Trophoblast cell (in vitro differentiated cells and primary cell): Measurements from ENCODE around the gene MRS2.
"Not testable (repeated sequence)": the region's sequence is repeated elsewhere in the genome, so short reads cannot be mapped to it uniquely, and the experiment has no call there.

Source experiments
- DNase-seq, 2 donors: peaks; one replicate each; pipeline ENCODE4 v3.0.0-alpha.2; 2016
- H2AFZ ChIP-seq: 2 replicates; pipeline ENCODE4 v1.6.1; 2013; ENCODE audit warnings: low read length, moderate library complexity, mild to moderate bottlenecking; ENCODE audit not compliant: insufficient read depth, poor library complexity
- H2AK5ac ChIP-seq: 2 replicates; pipeline ENCODE4 v1.6.1; 2013; ENCODE audit warnings: mild to moderate bottlenecking, low read length
- H2BK120ac ChIP-seq: 2 replicates; pipeline ENCODE4 v1.6.1; 2013; ENCODE audit warnings: low read length, mild to moderate bottlenecking, moderate library complexity; ENCODE audit not compliant: insufficient read depth, poor library complexity
- H2BK12ac ChIP-seq: 2 replicates; pipeline ENCODE4 v1.6.1; 2013; ENCODE audit warnings: mild to moderate bottlenecking, low read length, moderate library complexity
- H2BK5ac ChIP-seq: 2 replicates; pipeline ENCODE4 v1.6.1; 2013; ENCODE audit warnings: low read length, low read depth, moderate library complexity, mild to moderate bottlenecking; ENCODE audit not compliant: poor library complexity
- H3K14ac ChIP-seq: 2 replicates; pipeline ENCODE4 v1.6.1; 2013; ENCODE audit warnings: mild to moderate bottlenecking, low read length
- H3K18ac ChIP-seq: 2 replicates; pipeline ENCODE4 v1.6.1; 2013; ENCODE audit warnings: mild to moderate bottlenecking, low read length
- H3K23ac ChIP-seq: 2 replicates; pipeline ENCODE4 v1.6.1; 2013; ENCODE audit warnings: low read length
- H3K27ac ChIP-seq: 2 replicates; pipeline ENCODE4 v1.5.1; 2013; ENCODE audit warnings: low read depth, mild to moderate bottlenecking, inconsistent platforms, low read length, moderate library complexity
- H3K27me3 ChIP-seq: 2 replicates; pipeline ENCODE4 v1.6.1; 2013; ENCODE audit warnings: inconsistent platforms, mild to moderate bottlenecking, low read length, moderate library complexity; ENCODE audit not compliant: insufficient read depth
- H3K36me3 ChIP-seq, 2 experiments: 1 replicate in 1 of 2; 2 replicates in 1 of 2; pipeline ENCODE4 v1.6.1; 2013; ENCODE audit warnings: low read length in 2 of 2, mild to moderate bottlenecking in 2 of 2, moderate library complexity in 1 of 2; ENCODE audit not compliant: insufficient read depth in 2 of 2, control insufficient read depth in 1 of 2
- H3K4ac ChIP-seq: 2 replicates; pipeline ENCODE4 v1.6.1; 2013; ENCODE audit warnings: low read depth, mild to moderate bottlenecking, low read length, moderate library complexity
- H3K4me1 ChIP-seq, 2 experiments: 1 replicate in 1 of 2; 2 replicates in 1 of 2; pipeline ENCODE4 v1.6.1; 2013; ENCODE audit warnings: low read length in 2 of 2, mild to moderate bottlenecking in 2 of 2, moderate library complexity in 1 of 2; ENCODE audit not compliant: insufficient read depth in 2 of 2, control insufficient read depth in 1 of 2
- H3K4me2 ChIP-seq: 2 replicates; pipeline ENCODE4 v1.6.1; 2013; ENCODE audit warnings: inconsistent platforms, mild to moderate bottlenecking, low read length, moderate library complexity
- H3K4me3 ChIP-seq: 2 replicates; pipeline ENCODE4 v1.5.1; 2013; ENCODE audit warnings: mild to moderate bottlenecking, low read depth, low read length, inconsistent platforms
- H3K79me1 ChIP-seq: one replicate; pipeline ENCODE4 v1.6.1; 2013; ENCODE audit warnings: low read length
- H3K79me2 ChIP-seq: 2 replicates; pipeline ENCODE4 v1.6.1; 2013; ENCODE audit warnings: low read length, mild to moderate bottlenecking; ENCODE audit not compliant: control insufficient read depth, insufficient read depth, poor library complexity
- H3K9ac ChIP-seq: 2 replicates; pipeline ENCODE4 v1.6.1; 2013; ENCODE audit warnings: mild to moderate bottlenecking, low read length
- H3K9me3 ChIP-seq: 2 replicates; pipeline ENCODE4 v1.6.1; 2013; ENCODE audit warnings: low read depth, mild to moderate bottlenecking, control low read depth, inconsistent platforms, low read length; ENCODE audit not compliant: insufficient read depth
- H4K12ac ChIP-seq: 2 replicates; pipeline ENCODE4 v1.6.1; 2013; ENCODE audit warnings: low read depth, mild to moderate bottlenecking, low read length, moderate library complexity
- H4K8ac ChIP-seq: 2 replicates; pipeline ENCODE4 v1.6.1; 2013; ENCODE audit warnings: low read depth, mild to moderate bottlenecking, low read length, moderate library complexity
- H4K91ac ChIP-seq: one replicate; pipeline ENCODE4 v1.6.1; 2013; ENCODE audit warnings: low read depth, mild to moderate bottlenecking, low read length, moderate library complexity
- WGBS: extraction: QIAGEN DNeasy Blood & Tissue Kit; methylation state at CpG from one replicate; pipeline ENCODE4 v1.1.7; 2013; ENCODE audit warnings: missing lambda C conversion rate; ENCODE audit not compliant: insufficient read length, insufficient coverage; ENCODE audit errors: extremely low coverage; 5-methylcytosine and 5-hydroxymethylcytosine counted together

Gene MRS2

DNA sequence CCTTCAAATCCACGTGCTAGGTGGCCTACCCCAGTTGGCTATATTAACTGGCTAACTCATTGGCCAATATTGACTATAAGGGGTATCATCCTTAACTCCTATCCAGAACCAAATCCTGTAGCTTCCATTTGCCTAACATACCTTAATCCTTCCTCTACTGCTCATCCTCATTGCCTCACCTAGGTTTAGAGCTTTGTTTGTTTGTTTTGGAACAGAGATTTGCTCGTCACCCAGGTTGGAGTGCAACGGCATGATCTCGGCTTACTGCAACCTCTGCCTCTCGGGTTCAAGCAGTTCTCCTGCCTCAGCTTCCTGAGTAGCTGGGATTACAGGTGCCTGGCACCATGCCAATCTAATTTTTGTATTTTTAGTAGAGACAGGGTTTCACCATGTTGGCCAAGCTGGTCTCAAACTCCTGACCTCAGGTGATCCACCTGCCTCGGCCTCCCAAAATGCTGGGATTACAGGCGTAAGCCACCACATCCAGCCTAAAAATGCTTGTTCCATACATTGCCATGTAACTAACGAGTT is 37.6 kb upstream of the MRS2 start:
- H3K4me2 ChIP-seq, H3K23ac ChIP-seq, H4K8ac ChIP-seq, DNase-seq, H3K9ac ChIP-seq, H2BK5ac ChIP-seq, H3K36me3 ChIP-seq, H3K27me3 ChIP-seq, H3K27ac ChIP-seq, H3K79me1 ChIP-seq, H3K4me3 ChIP-seq, H2BK12ac ChIP-seq, H4K12ac ChIP-seq, H3K4me1 ChIP-seq, H3K18ac ChIP-seq, H3K79me2 ChIP-seq, H4K91ac ChIP-seq, H3K14ac ChIP-seq, H2AK5ac ChIP-seq, H3K4ac ChIP-seq, H2AFZ ChIP-seq, H2BK120ac ChIP-seq, H3K9me3 ChIP-seq: not testable (repeated sequence)
- WGBS = no CpG with 5 or more reads among the region's 8 CpGs

DNA sequence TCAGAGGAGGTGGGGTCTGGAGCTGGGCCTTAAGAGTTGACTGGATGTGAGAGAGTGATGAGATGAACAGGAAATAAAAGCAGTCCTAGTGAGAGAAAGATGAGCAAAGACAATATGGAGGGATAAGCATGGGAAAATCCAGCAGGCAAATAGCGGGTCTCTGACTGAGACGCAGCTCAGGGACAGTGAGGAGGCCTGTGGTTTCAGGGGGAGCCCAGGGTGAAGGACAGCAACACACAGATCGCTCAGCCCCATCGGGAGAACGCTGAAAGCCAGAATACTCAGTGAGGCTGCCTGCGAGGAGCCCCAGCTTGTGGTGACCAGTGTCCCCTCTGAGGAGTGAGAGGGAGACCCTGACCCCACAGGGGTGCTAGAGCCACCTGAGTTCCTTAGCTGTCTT is 28.1 kb upstream of the MRS2 start:
- H3K4me2 ChIP-seq = no peak overlapping the region
- no peak overlapping the region for H2BK120ac ChIP-seq
- no peak overlapping the region for H3K27ac ChIP-seq
- no peaks in the 10 kb centered on the region for H3K79me1 ChIP-seq
- H3K14ac ChIP-seq = no peak overlapping the region
- H2AK5ac ChIP-seq = no peak overlapping the region
- peaks cover 2% of the 10 kb centered on the region for H3K9me3 ChIP-seq
- DNase-seq = no peak
- no peak overlapping the region for H4K91ac ChIP-seq
- no peak overlapping the region for H4K8ac ChIP-seq
- no peak overlapping the region for H3K9ac ChIP-seq
- no CpG with 5 or more reads among the region's 6 CpGs for WGBS
- H3K36me3 ChIP-seq = no peaks in the 10 kb centered on the region
- H2BK12ac ChIP-seq = no peak overlapping the region
- H2AFZ ChIP-seq = no peak overlapping the region
- H3K23ac ChIP-seq = no peak overlapping the region
- H4K12ac ChIP-seq = no peak overlapping the region
- no peak overlapping the region for H3K4ac ChIP-seq
- no peak overlapping the region for H2BK5ac ChIP-seq
- H3K4me1 ChIP-seq = no peaks in the 10 kb centered on the region
- no peaks in the 10 kb centered on the region for H3K27me3 ChIP-seq
- no peak overlapping the region for H3K4me3 ChIP-seq
- no peak overlapping the region for H3K18ac ChIP-seq
- H3K79me2 ChIP-seq = no peaks in the 10 kb centered on the region

DNA sequence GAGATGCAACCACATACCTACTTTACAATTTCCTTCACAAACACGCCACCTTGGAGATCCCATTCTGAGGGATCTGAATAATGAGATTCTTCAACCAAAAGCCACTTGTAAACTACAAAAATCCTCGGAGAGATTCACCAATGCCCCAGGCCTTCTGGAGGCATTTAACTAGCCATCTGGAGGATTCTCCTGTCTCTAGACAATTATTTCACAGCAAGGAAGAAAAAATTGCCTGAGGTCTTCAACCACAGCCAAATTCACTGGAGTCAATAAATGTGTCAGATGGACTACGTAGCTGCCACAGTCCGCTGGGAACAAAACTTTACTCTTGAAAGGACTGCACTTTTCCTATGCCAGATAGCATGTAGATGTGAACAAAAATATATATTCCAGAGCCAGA is 25.9 kb upstream of the MRS2 start:
- WGBS = no CpG with 5 or more reads among the region's 4 CpGs
- H3K27me3 ChIP-seq = no peaks in the 10 kb centered on the region
- no peak overlapping the region for H3K27ac ChIP-seq
- no peak overlapping the region for H2BK5ac ChIP-seq
- H4K91ac ChIP-seq = no peak overlapping the region
- H2AK5ac ChIP-seq = no peak overlapping the region
- no peak overlapping the region for H3K18ac ChIP-seq
- H2BK12ac ChIP-seq = no peak overlapping the region
- no peak overlapping the region for H2AFZ ChIP-seq
- no peaks in the 10 kb centered on the region for H3K4me1 ChIP-seq
- H3K14ac ChIP-seq = no peak overlapping the region
- DNase-seq = no peak
- no peak overlapping the region for H3K23ac ChIP-seq
- H3K4me3 ChIP-seq = no peak overlapping the region
- H3K9me3 ChIP-seq = peaks cover 2% of the 10 kb centered on the region
- H3K79me1 ChIP-seq = no peaks in the 10 kb centered on the region
- no peak overlapping the region for H3K4me2 ChIP-seq
- no peaks in the 10 kb centered on the region for H3K36me3 ChIP-seq
- no peaks in the 10 kb centered on the region for H3K79me2 ChIP-seq
- H2BK120ac ChIP-seq = no peak overlapping the region
- no peak overlapping the region for H3K9ac ChIP-seq
- H4K12ac ChIP-seq = no peak overlapping the region
- H4K8ac ChIP-seq = no peak overlapping the region
- no peak overlapping the region for H3K4ac ChIP-seq

DNA sequence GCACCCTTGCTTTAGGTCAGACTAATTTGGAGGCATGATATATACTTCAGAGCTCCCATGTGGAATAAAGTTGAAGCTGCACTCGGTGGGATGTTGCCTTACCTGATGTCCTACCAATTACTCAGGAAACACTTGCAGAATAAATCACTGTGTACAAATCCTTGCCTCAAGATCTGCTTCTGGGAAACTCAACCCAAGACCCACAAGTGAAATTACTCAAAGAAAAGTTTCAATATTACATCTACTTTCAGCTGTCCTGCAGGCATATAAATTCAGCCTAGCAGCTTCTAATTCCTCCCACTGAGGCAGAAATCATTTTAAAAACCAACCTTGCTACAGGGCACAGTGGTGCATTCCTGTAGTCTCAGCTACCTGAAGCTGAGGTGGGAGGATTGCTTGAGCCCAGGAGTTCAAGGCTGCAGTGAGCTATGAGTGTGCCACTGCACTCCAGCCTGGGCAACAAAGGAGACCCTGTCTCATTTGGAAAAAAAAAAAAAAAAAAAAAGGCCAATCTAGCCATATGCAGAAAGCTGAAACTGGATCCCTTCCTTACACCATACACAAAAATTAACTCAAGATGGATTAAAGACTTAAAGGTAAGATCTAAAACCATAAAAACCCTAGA is 24.2 kb upstream of the MRS2 start:
- Histone ChIP-seq H2BK12ac (no peak overlapping the region), H3K4me2 (no peak overlapping the region), H3K4ac (no peak overlapping the region), H3K27ac (no peak overlapping the region), H3K79me1 (no peaks in the 10 kb centered on the region), H3K9me3 (peaks cover 2% of the 10 kb centered on the region), H4K12ac (no peak overlapping the region), H2AFZ (no peak overlapping the region), H3K18ac (no peak overlapping the region), H4K91ac (no peak overlapping the region), H2AK5ac (no peak overlapping the region), H3K14ac (no peak overlapping the region), H3K23ac (no peak overlapping the region), H4K8ac (no peak overlapping the region), H2BK5ac (no peak overlapping the region), H2BK120ac (no peak overlapping the region), H3K4me1 (no peaks in the 10 kb centered on the region), H3K36me3 (no peaks in the 10 kb centered on the region), H3K4me3 (no peak overlapping the region), H3K27me3 (no peaks in the 10 kb centered on the region), H3K79me2 (no peaks in the 10 kb centered on the region), H3K9ac (no peak overlapping the region)
- no peak for DNase-seq
- WGBS = no CpG with 5 or more reads among the region's 1 CpG
